ENCODE measurements around the gene FRMD3.

GRCh38 chr9:83466351-83466750 is 71.8 kb downstream of the FRMD3 start:
- TF ChIP-seq CTCF (conservative IDR thresholded peaks at IDR 0.05) (no peak), EZH2 (IDR thresholded peaks at IDR 0.05; ENCODE audit: low read depth) (no peak)
